GM23338 (cell line): ENCODE data around the gene CMSS1.

Experiments
- CREB1 ChIP-seq: fragments of 250-450 bp; sonication (Bioruptor Pico); IDR thresholded peaks from 2 replicates; pipeline ENCODE4 v1.5.0; 2020; ENCODE audit warnings: low read depth, mild to moderate bottlenecking, moderate library complexity
- EZH2 ChIP-seq: fragments of 200-600 bp; sonication (generic); IDR thresholded peaks from one replicate; pipeline ENCODE4 v1.8.0; 2017; ENCODE audit warnings: antibody characterized with exemption, mild to moderate bottlenecking, low read depth; ENCODE audit not compliant: unreplicated experiment
- EZH2phosphoT487 ChIP-seq: fragments of 200-600 bp; sonication (generic); IDR thresholded peaks from one replicate; pipeline ENCODE4 v1.8.1; 2018; ENCODE audit warnings: antibody characterized with exemption; ENCODE audit not compliant: unreplicated experiment
- JUNB ChIP-seq: IDR thresholded peaks from one replicate; pipeline ENCODE4 v1.6.1; 2016; ENCODE audit warnings: antibody characterized with exemption; ENCODE audit not compliant: unreplicated experiment
- NANOG ChIP-seq: IDR thresholded peaks from 2 replicates; pipeline ENCODE4 v1.6.1; 2016; ENCODE audit warnings: antibody characterized with exemption, borderline replicate concordance
- POLR2AphosphoS5 ChIP-seq: IDR thresholded peaks from 2 replicates; pipeline ENCODE4 v1.6.1; 2016; ENCODE audit warnings: antibody characterized with exemption, low read depth
- STAT1 ChIP-seq: IDR thresholded peaks from one replicate; pipeline ENCODE4 v1.6.1; 2016; ENCODE audit warnings: antibody characterized with exemption; ENCODE audit not compliant: unreplicated experiment
- ZNF331 ChIP-seq: fragments of 250-450 bp; sonication (Bioruptor Pico); IDR thresholded peaks from 2 replicates; pipeline ENCODE4 v1.5.0; 2020; ENCODE audit warnings: low read depth, mild to moderate bottlenecking, moderate library complexity
- TF ChIP-seq, protein P1 (sequence below), 2 experiments: fragments of 200-600 bp in 1 of 2; sonication (generic) in 1 of 2; conservative IDR thresholded peaks; 2 replicates each; pipeline versions ENCODE4 v1.5.1 to v1.6.1; 2016 to 2017; ENCODE audit warnings: antibody characterized with exemption in 2 of 2, low read depth in 2 of 2, mild to moderate bottlenecking in 2 of 2, moderate library complexity in 1 of 2
- TF ChIP-seq, protein P2 (sequence below): IDR thresholded peaks from one replicate; pipeline ENCODE4 v1.6.1; 2018; ENCODE audit warnings: antibody characterized with exemption; ENCODE audit not compliant: unreplicated experiment
- TF ChIP-seq, protein P3 (sequence below): IDR thresholded peaks from 2 replicates; pipeline ENCODE4 v1.6.1; 2016; ENCODE audit warnings: antibody characterized with exemption

DNA sequence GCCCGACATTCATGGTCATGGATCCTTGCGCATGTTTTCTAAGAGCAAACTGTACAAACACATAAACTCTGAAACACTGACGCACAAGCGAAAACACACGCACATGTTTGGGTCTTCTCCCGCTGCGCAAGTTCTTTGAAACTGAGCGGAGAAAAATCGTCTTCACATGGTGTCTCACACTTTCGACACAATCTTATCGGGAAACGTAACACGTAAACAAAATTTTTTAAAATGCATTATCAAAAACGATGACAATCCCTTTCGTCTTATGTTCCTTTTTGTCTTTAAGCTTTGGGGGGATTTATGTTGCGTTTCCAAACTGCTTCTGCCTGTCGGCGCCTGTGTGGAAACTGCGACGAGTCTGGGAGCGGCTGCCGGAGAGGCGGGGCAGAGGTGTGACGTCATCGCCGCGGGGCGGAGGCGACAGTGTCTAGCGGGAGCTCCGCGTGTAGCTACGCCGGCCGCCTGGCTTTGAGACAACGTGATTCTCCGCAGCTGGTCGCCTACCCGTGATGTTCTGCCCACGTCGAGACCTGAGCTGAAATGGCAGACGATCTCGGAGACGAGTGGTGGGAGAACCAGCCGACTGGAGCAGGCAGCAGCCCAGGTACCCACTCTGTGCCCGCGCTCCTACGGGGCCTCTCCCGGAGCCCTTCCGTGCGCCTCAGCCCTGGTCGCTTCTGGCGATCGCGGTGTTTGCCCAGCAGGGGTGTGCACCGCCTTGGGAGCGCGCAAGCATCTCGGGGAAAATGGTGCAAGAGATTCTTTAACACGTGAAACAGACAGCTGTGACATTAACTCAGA lies at the start of gene CMSS1:
- TF ChIP-seq, protein P1, sequence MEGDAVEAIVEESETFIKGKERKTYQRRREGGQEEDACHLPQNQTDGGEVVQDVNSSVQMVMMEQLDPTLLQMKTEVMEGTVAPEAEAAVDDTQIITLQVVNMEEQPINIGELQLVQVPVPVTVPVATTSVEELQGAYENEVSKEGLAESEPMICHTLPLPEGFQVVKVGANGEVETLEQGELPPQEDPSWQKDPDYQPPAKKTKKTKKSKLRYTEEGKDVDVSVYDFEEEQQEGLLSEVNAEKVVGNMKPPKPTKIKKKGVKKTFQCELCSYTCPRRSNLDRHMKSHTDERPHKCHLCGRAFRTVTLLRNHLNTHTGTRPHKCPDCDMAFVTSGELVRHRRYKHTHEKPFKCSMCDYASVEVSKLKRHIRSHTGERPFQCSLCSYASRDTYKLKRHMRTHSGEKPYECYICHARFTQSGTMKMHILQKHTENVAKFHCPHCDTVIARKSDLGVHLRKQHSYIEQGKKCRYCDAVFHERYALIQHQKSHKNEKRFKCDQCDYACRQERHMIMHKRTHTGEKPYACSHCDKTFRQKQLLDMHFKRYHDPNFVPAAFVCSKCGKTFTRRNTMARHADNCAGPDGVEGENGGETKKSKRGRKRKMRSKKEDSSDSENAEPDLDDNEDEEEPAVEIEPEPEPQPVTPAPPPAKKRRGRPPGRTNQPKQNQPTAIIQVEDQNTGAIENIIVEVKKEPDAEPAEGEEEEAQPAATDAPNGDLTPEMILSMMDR (conservative IDR thresholded peaks at IDR 0.05; ENCODE audit: low read depth in 2 of 2): no peak; a peak in 1 of 4 replicates
- TF ChIP-seq EZH2phosphoT487: no peak
- TF ChIP-seq ZNF331: no peak
- TF ChIP-seq POLR2AphosphoS5: peak; percentile 77
- TF ChIP-seq EZH2: no peak
- peak; percentile 99 for TF ChIP-seq CREB1 (CRISPR knock-in tag)
- no peak for TF ChIP-seq NANOG
- TF ChIP-seq, protein P2, sequence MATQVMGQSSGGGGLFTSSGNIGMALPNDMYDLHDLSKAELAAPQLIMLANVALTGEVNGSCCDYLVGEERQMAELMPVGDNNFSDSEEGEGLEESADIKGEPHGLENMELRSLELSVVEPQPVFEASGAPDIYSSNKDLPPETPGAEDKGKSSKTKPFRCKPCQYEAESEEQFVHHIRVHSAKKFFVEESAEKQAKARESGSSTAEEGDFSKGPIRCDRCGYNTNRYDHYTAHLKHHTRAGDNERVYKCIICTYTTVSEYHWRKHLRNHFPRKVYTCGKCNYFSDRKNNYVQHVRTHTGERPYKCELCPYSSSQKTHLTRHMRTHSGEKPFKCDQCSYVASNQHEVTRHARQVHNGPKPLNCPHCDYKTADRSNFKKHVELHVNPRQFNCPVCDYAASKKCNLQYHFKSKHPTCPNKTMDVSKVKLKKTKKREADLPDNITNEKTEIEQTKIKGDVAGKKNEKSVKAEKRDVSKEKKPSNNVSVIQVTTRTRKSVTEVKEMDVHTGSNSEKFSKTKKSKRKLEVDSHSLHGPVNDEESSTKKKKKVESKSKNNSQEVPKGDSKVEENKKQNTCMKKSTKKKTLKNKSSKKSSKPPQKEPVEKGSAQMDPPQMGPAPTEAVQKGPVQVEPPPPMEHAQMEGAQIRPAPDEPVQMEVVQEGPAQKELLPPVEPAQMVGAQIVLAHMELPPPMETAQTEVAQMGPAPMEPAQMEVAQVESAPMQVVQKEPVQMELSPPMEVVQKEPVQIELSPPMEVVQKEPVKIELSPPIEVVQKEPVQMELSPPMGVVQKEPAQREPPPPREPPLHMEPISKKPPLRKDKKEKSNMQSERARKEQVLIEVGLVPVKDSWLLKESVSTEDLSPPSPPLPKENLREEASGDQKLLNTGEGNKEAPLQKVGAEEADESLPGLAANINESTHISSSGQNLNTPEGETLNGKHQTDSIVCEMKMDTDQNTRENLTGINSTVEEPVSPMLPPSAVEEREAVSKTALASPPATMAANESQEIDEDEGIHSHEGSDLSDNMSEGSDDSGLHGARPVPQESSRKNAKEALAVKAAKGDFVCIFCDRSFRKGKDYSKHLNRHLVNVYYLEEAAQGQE: no peak
- no peak for TF ChIP-seq JUNB
- TF ChIP-seq, protein P3, sequence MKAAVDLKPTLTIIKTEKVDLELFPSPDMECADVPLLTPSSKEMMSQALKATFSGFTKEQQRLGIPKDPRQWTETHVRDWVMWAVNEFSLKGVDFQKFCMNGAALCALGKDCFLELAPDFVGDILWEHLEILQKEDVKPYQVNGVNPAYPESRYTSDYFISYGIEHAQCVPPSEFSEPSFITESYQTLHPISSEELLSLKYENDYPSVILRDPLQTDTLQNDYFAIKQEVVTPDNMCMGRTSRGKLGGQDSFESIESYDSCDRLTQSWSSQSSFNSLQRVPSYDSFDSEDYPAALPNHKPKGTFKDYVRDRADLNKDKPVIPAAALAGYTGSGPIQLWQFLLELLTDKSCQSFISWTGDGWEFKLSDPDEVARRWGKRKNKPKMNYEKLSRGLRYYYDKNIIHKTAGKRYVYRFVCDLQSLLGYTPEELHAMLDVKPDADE: no peak
- TF ChIP-seq STAT1: no peak
